GM11168 (cell line): ENCODE measurements around the gene FOSB.

Experiments
- in situ Hi-C: fragments of 300-500 bp; cut with MboI; formaldehyde crosslinking; loops from one replicate; pipeline ENCODE4 v1.12.0; 2022; ENCODE audit warnings: low sequenced_read_pairs; ENCODE audit not compliant: unreplicated experiment

Gene FOSB

GRCh38 chr19:45477713-45478453, 10.1 kb downstream of the FOSB start:
- in situ Hi-C loops: loop anchor here (5.0 kb wide), 1 partner anchor 41 kb away; no protein-coding TSS in a partner anchor

- in situ Hi-C loops: loop anchor here (5.0 kb wide), 1 partner anchor 41 kb away; no protein-coding TSS in a partner anchor
Measured at GRCh38 chr19:45478454-45479238, 10.8 kb downstream of the FOSB start.

GRCh38 chr19:45483033-45483432, 15.2 kb downstream of the FOSB start:
- in situ Hi-C loops: no loop called here

- in situ Hi-C loops: no loop called here
Measured at GRCh38 chr19:45484273-45484945, 16.6 kb downstream of the FOSB start.

- in situ Hi-C loops: no loop called here
Measured at GRCh38 chr19:45485305-45486077, 17.7 kb downstream of the FOSB start.

- in situ Hi-C loops: no loop called here
Measured at GRCh38 chr19:45488708-45489107, 20.9 kb downstream of the FOSB start.

GRCh38 chr19:45489216-45489855, 21.5 kb downstream of the FOSB start:
- in situ Hi-C loops: no loop called here

GRCh38 chr19:45492137-45492626, 24.4 kb downstream of the FOSB start:
- in situ Hi-C loops: no loop called here

- in situ Hi-C loops: no loop called here
Measured at GRCh38 chr19:45492627-45493470, 25.1 kb downstream of the FOSB start.

GRCh38 chr19:45494261-45494916, 26.6 kb downstream of the FOSB start:
- in situ Hi-C loops: no loop called here

GRCh38 chr19:45495178-45495577, 27.4 kb downstream of the FOSB start:
- in situ Hi-C loops: no loop called here

GRCh38 chr19:45496349-45496953, 28.7 kb downstream of the FOSB start:
- in situ Hi-C loops: no loop called here

GRCh38 chr19:45497791-45498190, 30.0 kb downstream of the FOSB start:
- in situ Hi-C loops: no loop called here

GRCh38 chr19:45498411-45499195, 30.8 kb downstream of the FOSB start, which contains the start of gene PPM1N:
Gene PPM1N (plus strand): TSS chr19:45498443. CDS start chr19:45498473, 30 bp downstream.
- in situ Hi-C loops: no loop called here

GRCh38 chr19:45499196-45500180, 31.7 kb downstream of the FOSB start:
- in situ Hi-C loops: no loop called here
